GM18508 (cell line): ENCODE data around the gene SCARB1.
"Not testable (repeated sequence)": the region's sequence is repeated elsewhere in the genome, so short reads cannot be mapped to it uniquely, and the experiment has no call there.

Experiments used
- ATAC-seq: cut with Tn5 transposase; IDR thresholded peaks from one replicate; pipeline ENCODE4 v1.9.1; 2021; ENCODE audit warnings: moderate number of reproducible peaks; ENCODE audit not compliant: insufficient read depth, unreplicated experiment

SCARB1 gene, protein sequence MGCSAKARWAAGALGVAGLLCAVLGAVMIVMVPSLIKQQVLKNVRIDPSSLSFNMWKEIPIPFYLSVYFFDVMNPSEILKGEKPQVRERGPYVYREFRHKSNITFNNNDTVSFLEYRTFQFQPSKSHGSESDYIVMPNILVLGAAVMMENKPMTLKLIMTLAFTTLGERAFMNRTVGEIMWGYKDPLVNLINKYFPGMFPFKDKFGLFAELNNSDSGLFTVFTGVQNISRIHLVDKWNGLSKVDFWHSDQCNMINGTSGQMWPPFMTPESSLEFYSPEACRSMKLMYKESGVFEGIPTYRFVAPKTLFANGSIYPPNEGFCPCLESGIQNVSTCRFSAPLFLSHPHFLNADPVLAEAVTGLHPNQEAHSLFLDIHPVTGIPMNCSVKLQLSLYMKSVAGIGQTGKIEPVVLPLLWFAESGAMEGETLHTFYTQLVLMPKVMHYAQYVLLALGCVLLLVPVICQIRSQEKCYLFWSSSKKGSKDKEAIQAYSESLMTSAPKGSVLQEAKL

DNA sequence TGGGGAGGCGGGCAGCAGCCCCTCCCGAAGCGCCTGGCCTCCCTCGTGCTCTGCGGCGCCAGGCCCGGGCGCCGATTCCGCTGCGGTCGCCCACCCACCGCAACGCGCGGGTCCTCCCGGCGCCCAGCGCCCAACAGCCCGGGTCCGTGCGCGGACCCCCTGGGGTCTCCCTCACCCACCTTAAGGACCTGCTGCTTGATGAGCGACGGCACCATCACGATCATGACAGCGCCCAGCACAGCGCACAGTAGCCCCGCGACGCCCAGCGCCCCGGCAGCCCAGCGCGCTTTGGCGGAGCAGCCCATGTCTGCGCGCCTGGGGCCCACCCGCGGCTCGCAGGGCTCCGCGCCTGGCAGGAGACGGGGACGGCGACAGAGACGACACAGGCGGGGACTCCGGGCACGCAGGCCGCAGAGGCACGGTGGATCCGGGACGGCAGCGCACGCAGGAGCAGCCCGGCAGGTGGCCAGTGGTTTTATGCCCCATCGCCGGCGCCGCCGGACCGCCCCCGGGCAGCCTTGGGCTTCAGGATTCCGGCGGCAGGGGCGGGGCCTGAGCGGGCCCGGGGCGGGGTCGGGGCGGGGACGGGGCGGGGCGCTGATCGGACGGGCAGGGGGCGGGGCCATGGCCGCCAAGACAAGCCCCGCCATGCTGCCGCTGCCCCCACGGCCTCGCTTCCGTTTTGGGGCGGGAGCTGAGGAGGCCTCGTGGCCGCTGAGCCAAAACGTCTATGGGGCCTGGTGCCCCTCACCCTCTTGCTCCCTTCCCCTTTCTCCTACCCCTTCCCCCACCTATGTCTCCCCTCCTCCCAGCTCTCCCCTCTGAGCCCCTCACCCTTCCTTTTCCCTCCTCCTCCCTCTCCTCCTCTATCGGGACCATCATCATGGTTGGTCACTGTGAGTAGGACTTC, at the start of gene SCARB1:
SCARB1 (minus strand) TSS at position 449 of the 910 bp plus-strand sequence; CDS start at position 305, 144 bp downstream.
- no peak for ATAC-seq

DNA sequence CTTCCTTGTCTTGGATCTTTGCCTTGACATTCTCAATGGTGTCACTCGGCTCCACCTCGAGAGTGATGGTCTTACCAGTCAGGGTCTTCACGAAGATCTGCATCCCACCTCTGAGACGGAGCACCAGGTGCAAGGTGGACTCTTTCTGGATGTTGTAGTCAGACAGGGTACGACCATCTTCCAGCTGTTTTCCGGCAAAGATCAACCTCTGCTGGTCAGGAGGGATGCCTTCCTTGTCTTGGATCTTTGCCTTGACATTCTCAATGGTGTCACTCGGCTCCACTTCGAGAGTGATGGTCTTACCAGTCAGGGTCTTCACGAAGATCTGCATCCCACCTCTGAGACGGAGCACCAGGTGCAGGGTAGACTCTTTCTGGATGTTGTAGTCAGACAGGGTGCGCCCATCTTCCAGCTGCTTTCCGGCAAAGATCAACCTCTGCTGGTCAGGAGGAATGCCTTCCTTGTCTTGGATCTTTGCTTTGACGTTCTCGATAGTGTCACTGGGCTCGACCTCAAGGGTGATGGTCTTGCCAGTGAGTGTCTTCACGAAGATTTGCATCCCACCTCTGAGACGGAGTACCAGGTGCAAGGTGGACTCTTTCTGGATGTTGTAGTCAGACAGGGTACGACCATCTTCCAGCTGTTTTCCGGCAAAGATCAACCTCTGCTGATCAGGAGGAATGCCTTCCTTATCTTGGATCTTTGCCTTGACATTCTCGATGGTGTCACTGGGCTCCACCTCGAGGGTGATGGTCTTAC, 49.0 kb upstream of the SCARB1 start:
- ATAC-seq: not testable (repeated sequence)

DNA sequence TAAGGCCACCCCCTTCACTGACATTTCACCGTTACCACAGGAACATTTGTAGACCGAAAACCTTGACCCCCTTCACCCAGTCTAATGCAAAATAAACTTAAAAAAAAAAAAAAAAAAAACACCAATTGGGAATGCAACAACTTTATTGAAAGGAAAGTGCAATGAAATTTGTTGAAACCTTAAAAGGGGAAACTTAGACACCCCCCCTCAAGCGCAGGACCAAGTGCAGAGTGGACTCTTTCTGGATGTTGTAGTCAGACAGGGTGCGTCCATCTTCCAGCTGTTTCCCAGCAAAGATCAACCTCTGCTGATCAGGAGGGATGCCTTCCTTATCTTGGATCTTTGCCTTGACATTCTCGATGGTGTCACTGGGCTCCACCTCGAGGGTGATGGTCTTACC, 47.9 kb upstream of the SCARB1 start:
- not testable (repeated sequence) for ATAC-seq

DNA sequence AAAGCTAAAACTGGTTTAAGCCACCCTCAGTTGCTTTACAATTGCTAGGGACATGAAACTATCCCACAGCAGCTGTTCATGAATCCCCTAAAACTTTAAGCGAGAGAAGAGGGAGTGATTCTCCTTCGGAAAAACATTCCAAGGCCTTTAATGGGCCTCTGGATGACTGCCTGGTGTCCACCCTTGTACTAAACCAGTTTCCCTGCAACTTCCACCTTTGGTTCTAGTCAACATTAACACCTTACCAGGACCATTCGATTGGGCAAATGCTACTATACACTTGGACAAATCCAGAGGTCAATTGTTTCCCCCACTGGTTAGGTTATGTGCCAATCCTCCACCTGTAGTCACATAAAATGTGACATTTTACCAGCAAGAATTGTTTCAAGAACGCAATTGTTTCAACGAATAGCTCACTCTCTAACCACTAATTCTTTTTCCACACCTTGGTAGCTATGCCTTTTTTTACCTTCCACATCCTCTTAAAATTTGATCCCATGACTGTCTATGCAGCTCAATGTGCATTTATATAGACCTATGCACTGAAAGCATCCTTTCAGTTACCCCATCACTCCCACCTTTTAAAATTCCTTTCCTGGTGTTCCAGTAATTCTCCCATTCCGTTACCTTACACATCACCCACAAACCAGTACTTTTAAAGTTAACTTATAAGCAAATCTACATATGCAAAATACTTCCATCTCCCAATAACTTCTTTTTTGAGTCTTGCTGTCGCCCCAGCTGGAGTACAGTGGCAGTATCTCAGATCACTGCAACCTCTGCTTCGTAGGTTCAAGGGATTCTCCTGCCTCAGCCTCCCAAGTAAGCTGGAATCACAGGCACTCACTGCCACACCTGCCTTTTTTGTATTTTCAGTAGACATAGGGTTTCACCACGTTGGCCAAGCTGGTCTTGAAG, 47.2 kb upstream of the SCARB1 start:
- no peak for ATAC-seq

DNA sequence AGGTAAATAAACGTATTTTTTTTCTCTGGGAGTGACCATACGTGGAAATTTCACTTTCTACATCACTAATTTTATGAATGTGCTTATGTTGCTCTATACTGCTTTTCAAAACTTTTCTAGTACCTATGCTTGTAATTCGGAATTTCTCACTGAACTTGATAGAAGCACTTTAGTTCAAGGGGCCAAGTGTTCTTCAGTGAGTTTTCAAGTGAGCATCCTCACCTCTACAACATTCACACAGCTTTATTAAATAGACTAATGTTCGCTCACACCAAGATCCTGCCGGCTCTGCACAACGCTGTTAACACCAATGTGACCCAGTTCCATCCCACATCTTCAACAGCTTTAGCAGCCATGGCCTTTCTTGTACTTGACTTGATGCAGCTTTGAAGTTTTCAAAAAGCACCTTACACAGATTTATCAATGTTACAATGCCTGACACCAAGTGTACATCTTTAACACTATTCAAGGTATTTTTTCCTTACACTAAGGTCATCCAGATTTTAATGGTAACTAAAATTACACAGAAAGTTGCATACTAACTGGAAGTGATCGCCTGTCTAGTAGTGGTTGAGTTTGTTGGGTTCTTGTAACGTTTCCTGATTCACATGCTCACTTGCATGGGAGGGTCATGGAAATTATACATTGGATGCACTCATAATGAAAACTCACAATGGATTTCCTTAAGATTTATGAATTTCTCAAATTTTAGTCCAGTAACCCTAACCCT, 46.3 kb upstream of the SCARB1 start:
- no peak for ATAC-seq

DNA sequence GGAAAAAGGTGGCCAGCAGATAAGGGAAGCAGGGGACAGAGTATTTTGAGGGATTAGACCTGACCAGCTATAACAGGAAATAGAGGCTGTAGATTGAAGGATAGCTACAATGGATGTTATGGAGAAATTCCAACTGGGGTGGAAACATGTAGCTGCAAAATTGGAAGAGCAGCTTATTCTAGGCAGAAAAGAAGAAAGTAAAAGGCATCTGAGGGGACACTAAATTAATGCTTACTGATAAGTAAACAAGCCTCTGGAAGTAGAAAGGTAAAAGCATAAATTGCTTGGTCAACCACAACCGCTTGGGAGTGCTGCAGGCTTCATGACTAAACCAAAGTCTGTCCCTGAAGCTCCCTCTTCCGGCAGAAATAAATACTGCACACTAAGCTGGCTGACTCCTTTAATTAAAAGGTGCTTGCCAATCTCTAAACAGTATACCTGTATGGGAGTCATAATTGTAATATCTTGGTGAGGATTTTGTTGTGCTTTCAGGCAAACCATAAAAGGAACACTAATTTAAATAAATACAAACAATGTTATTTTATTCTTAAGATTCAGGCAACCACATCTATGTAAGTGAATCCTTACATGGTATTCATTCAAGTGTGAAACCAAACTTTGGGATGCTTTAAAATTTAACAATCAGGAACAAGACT, 43.1 kb upstream of the SCARB1 start:
- peak; percentile 39 for ATAC-seq

DNA sequence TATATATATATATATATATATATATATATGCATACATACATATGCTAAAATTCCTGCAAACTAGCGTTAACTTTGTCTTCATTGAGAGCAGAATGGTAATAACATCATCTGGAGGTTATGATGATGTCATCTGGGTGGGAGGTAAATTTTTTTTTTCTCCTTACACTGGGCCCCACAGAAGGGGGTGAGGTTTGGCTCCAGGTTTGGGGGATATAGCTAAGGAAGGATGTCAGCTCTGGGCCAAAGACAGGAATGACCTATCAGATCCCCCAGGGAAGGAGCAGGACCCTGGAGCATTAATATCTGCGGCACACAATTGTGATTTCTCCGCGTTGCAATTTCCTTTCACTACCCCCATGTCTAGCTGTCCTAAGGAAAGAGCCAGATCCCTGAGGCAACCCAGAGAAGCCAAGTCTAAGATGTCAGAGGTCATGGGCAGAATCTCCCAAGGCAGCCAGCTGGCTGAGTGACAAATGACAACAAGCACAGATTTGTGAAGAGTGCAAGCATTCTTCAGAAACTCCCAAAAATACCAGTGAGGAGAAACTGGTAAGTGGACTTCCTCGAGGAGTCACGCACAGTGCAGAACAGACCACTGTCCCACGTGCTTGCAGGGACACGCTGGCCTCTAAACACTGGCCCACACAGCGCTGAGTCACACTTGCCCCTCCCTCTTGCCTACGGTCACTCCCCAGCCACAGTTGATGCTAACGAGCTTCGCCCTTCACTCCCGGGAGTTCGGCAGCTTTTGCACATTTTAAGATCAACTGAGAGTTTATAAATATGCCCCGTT, 40.8 kb upstream of the SCARB1 start:
- ATAC-seq: no peak

DNA sequence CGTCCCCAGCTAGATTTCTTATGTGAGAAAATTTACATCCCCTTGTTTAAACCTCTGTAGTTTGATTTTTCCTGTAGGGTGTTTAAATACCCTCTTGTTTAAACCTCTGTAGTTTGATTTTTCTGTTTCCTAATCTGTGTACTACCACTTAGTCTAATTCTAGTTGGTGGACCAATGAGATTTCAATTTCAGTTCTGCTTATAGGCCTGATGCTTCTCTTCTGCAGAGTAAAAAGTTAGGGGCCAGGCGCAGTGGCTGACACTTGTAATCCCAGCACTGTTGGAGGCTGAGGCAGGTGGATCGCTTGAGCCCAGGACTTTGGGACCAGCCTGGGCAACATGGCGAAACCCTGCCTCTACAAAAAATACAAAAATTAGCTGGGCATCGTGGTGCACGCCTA, 39.3 kb upstream of the SCARB1 start:
- ATAC-seq: no peak

DNA sequence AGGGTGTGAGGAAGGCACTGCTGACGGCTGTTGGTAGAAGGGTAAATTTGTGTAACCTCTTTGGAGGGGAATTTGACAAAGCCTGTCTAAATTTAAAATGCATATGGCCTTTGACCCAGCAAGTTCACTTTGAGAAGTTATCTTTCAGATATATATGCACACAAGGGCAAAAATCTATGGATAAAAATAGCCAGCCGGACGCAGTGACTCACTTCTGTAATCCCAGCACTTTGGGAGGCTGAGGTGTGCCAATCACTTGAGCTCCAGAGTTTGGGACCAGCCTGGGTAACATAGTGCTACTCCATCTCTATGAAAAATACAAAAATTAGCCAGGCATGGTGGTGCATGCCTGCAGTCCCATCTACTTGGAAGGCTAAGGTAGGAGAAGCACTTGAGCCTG, 37.3 kb upstream of the SCARB1 start:
- no peak for ATAC-seq

DNA sequence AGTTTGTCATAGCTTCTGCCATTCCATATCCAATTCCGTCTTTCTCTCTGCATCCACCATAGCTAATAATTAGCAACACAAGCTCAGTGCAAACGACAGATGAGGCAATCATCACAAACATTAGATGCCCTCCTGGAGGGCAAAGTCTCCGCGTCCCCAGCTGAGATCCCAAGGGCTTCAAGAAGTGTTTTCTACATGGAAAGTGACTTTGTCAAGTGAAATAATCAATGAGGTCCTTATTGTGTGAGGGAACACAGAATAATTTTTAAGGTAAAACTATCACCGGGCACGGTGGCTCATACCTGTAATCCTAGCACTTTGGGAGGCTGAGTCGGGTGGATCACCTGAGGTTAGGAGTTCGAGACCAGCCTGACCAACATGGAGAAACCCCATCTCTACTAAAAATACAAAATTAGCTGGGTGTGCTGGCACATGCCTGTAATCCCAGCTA, 36.7 kb upstream of the SCARB1 start:
- not testable (repeated sequence) for ATAC-seq

DNA sequence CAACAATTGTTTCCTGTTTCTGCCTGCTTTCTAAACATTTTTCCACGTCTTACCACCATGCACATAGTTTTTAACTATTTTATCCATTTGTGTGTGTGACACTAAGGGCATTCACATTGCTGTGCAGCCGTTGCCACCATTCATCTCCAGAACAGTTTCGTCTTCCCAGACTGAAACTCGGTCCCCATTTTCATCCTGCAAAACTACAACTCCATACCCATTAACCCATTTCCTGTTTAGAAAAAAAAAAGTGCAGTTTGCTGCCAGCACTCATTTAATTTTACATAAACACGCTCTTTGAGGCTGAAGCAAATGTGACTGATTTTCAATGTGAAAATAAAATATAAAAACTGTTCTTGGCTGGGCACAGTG, 35.2 kb upstream of the SCARB1 start:
- ATAC-seq: no peak

DNA sequence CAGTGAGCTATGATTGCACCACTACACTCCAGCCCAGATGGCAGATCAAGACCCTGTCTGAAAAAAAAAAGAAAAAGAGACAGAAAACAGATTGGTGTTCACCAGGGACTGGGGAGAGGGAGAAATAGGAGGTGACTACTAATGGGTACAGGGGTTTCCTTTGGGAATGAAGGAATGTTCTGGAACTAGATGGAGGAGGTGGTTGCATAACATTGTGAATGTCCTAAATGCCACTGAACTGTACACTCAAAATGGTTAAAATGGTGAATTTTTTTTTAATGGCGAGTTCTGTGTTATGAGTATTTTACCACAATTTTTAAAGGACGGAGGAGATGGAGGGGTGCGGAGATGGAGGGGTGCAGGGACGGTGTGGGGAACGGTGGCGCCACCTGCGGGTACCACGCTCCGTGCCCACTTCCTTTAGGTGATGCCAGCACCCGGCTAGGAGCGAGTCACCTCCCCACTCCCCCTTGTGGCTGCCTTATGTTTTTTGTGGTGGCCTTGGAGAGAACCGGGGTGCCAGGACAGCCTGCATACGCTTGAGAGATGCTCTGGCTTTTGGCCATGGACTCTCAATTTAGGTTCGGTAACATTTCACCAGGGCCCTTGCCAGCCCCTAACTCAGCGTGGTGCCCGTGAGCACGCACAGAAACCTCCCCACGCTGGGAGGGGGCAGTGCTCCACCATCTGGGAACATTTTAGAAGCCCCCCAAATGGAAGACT, 34.7 kb upstream of the SCARB1 start:
- no peak for ATAC-seq

DNA sequence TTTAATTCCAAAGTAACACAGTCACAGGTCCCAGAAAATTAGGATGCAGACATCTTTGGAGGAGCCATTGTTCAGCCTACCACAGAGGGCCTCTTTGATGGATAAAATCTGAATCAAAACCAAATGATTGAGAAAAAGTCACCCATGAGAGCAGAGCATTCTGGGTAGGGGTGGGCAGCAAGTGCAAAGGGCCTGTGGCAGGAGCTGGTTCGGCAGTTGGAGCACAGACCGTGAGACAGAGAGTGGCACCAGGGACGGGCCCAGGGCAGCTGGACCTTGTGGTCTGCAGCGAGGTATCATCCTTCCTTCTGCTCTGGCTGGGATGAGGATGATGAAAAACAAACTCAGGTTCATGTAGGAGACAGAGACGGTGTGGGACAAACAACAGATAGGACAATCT, 32.8 kb upstream of the SCARB1 start:
- ATAC-seq: no peak

DNA sequence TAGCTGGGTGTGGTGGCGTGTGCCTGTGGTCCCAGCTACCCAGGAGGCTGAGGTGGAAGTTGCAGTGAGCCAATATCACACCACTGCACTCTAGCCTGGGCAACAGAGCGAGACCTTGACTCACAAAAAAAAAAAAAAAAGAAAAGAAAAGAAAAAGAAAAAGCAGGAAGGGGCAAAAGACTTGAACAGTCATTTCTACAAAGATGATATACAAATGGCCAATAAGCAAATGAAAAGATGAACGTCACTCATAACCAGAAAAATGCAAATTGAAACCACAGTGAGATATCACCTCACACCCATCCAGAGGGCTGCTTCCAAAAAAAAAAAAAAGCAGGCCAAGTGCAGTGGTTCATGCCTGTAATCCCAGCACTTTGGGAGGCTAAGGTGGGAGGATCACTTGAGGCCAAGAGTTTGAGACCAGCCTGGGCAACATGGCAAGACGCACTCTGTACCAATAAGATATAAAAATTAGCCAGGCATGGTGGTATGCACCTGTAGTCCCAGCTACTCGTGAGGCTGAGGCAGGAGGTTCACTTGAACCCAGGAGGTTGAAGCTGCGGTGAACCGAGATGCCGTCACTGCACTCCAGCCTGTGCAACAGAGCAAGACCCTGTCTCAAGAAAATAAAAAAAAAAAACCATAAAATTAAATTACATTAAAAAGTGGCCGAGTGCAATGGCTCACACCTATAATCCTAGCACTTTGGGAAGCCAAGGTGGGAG, 30.3 kb upstream of the SCARB1 start:
- no peak for ATAC-seq

DNA sequence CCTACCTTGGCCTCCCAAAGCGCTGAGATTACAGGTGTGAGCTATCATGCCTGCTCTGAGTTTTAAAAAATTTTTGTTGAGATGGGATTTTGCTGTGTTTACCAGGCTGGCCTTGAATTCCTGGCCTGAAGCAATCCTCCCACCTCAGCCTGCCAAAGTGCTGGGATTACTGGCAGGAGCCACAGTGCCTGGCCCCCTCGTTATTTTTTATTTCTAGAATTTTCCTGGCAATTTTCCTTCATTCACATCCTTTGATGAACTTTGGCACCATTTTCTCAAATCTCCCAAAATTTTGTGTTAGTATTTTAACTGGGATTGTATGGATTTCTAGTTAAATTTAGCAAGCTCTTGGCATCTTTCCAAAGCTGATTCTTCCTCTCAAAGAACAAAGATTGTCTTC, 24.6 kb upstream of the SCARB1 start:
- no peak for ATAC-seq

DNA sequence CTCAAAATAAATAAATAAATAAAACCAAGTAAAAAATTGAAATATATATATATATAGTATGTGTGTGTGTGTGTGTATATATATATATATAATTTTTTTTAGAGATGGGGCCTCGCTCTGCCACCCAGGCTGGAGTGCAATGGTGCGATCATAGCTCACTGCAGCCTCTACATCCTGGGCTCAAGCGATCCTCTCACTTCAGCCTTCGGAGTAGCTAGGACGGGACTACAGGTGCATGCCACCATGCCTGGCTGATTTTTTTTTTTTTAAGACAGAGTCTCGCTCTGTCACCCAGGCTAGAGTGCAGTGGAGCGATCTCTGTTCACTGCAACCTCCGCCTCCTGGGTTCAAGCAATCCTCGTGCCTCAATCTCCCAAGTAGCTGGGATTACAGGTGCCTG, 24.1 kb upstream of the SCARB1 start:
- not testable (repeated sequence) for ATAC-seq
